Measurements from ENCODE around the gene KIF1B. TPM values are rescaled to one million over a fixed set of nuclear protein-coding genes. Genes with fewer than 3 reads are reported as not detected.

The KIF1B gene
- total RNA-seq, 1 experiment from 2014 or later: 33.0 TPM

DNA sequence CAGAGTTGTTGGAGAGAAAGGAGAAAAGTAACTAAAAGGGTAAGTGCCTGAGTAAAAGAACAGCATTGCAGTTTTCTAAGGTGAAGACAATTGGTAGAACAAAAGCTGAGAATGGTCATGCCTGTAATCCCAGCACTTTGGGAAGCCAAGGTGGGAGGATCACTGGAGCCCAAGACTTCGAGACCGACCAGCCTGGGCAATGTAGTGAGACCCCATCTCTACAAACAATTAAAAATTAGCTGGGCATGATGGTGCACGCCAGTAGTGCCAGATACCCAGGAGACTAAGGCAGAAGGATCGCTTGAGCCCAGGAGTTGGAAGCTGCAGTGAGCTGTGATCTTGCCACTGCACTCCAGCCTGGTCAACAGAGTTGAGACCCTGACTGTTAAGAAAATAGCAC, 173.3 kb downstream of the KIF1B start:
- ATAC-seq: no peak
- intact Hi-C loops (cut with micrococcal nuclease; ENCODE audit: unreplicated experiment) (no loop called here), in situ Hi-C loops (cut with HindIII; ENCODE audit: low pct_unique_long_range_greater_than_20kb, low sequenced_read_pairs) (no loop called here)
- H3K9me3 ChIP-seq (ENCODE audit: control insufficient read depth, insufficient read depth, low read depth, low read length): no peaks in the 10 kb centered on the region
- no peak for TF ChIP-seq TCF7L2 (IDR thresholded peaks at IDR 0.05; ENCODE audit: low read depth, low read length)
- TF ChIP-seq, protein P1, sequence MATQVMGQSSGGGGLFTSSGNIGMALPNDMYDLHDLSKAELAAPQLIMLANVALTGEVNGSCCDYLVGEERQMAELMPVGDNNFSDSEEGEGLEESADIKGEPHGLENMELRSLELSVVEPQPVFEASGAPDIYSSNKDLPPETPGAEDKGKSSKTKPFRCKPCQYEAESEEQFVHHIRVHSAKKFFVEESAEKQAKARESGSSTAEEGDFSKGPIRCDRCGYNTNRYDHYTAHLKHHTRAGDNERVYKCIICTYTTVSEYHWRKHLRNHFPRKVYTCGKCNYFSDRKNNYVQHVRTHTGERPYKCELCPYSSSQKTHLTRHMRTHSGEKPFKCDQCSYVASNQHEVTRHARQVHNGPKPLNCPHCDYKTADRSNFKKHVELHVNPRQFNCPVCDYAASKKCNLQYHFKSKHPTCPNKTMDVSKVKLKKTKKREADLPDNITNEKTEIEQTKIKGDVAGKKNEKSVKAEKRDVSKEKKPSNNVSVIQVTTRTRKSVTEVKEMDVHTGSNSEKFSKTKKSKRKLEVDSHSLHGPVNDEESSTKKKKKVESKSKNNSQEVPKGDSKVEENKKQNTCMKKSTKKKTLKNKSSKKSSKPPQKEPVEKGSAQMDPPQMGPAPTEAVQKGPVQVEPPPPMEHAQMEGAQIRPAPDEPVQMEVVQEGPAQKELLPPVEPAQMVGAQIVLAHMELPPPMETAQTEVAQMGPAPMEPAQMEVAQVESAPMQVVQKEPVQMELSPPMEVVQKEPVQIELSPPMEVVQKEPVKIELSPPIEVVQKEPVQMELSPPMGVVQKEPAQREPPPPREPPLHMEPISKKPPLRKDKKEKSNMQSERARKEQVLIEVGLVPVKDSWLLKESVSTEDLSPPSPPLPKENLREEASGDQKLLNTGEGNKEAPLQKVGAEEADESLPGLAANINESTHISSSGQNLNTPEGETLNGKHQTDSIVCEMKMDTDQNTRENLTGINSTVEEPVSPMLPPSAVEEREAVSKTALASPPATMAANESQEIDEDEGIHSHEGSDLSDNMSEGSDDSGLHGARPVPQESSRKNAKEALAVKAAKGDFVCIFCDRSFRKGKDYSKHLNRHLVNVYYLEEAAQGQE (IDR thresholded peaks at IDR 0.05; ENCODE audit: insufficient read depth in 1 of 2, low read depth in 2 of 2, low read length in 1 of 2): no peak
- DNase-seq (ENCODE audit: low read depth, low spot score): no peak
- BruUV-seq (replicated peaks): no TSS peak
- peaks cover 5% of the 10 kb centered on the region for H3K4me1 ChIP-seq (ENCODE audit: control insufficient read depth, insufficient read depth, low read length)
- no peak overlapping the region for H3K4me3 ChIP-seq (ENCODE audit: low read depth in 2 of 2, low read length in 2 of 2)
- H3K27ac ChIP-seq (ENCODE audit: low read length): no peak overlapping the region
- H3K27me3 ChIP-seq (ENCODE audit: control insufficient read depth, insufficient read depth, low read length): no peaks in the 10 kb centered on the region
- no peaks in the 10 kb centered on the region; the same call in 1 of the 2 replicates for H3K36me3 ChIP-seq (ENCODE audit: control insufficient read depth, insufficient read depth, low read length)
- POLR2A ChIA-PET: no interaction called here
- CTCF ChIA-PET: no interaction called here

DNA sequence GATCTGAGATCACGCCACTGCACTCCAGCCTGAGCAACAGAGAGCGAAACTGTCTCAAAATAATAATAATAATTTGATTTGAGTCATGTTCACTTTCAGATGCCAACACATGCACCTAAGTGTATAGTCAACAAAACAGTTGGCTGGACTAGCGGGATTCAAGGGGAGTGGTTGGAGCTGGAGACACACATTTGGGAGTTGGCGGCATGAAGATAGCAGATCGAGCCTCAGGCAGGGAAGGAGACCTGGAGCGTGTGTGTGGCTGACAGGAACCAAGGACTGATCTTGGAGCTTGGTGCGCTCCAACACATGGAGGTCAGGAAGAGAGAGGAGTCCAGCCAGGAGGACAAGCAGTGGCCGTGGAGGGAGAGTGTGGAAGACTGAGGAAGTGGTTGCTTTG, 173.8 kb downstream of the KIF1B start:
- BruUV-seq (replicated peaks): no TSS peak
- CTCF ChIA-PET: no interaction called here
- H3K9me3 ChIP-seq (ENCODE audit: control insufficient read depth, insufficient read depth, low read depth, low read length): no peaks in the 10 kb centered on the region
- in situ Hi-C loops (cut with HindIII; ENCODE audit: low pct_unique_long_range_greater_than_20kb, low sequenced_read_pairs) (no loop called here), intact Hi-C loops (cut with micrococcal nuclease; ENCODE audit: unreplicated experiment) (no loop called here)
- H3K36me3 ChIP-seq (ENCODE audit: control insufficient read depth, insufficient read depth, low read length): no peaks in the 10 kb centered on the region; the same call in 1 of the 2 replicates
- POLR2A ChIA-PET: no interaction called here
- H3K27me3 ChIP-seq (ENCODE audit: control insufficient read depth, insufficient read depth, low read length): no peaks in the 10 kb centered on the region
- TF ChIP-seq SIN3A (IDR thresholded peaks at IDR 0.05; ENCODE audit: borderline replicate concordance, insufficient read depth, low read depth, low read length) (no peak), POLR2AphosphoS5 (IDR thresholded peaks at IDR 0.05; ENCODE audit: low read depth, low read length) (no peak), TCF7L2 (IDR thresholded peaks at IDR 0.05; ENCODE audit: low read depth, low read length) (no peak)
- TF ChIP-seq, protein P1 (IDR thresholded peaks at IDR 0.05; ENCODE audit: insufficient read depth in 1 of 2, low read depth in 2 of 2, low read length in 1 of 2): no peak
- TF ChIP-seq, protein P2, sequence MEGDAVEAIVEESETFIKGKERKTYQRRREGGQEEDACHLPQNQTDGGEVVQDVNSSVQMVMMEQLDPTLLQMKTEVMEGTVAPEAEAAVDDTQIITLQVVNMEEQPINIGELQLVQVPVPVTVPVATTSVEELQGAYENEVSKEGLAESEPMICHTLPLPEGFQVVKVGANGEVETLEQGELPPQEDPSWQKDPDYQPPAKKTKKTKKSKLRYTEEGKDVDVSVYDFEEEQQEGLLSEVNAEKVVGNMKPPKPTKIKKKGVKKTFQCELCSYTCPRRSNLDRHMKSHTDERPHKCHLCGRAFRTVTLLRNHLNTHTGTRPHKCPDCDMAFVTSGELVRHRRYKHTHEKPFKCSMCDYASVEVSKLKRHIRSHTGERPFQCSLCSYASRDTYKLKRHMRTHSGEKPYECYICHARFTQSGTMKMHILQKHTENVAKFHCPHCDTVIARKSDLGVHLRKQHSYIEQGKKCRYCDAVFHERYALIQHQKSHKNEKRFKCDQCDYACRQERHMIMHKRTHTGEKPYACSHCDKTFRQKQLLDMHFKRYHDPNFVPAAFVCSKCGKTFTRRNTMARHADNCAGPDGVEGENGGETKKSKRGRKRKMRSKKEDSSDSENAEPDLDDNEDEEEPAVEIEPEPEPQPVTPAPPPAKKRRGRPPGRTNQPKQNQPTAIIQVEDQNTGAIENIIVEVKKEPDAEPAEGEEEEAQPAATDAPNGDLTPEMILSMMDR (IDR thresholded peaks at IDR 0.05): no peak
- H3K4me1 ChIP-seq (ENCODE audit: control insufficient read depth, insufficient read depth, low read length): peaks cover 5% of the 10 kb centered on the region
- H3K27ac ChIP-seq (ENCODE audit: low read length): no peak overlapping the region
- H3K4me3 ChIP-seq (ENCODE audit: low read depth in 2 of 2, low read length in 2 of 2): no peak overlapping the region
- ATAC-seq (no peak), DNase-seq (ENCODE audit: low read depth, low spot score) (no peak)

All from Panc1 (cell line).